Measurements from ENCODE around the gene VWA3A.
"Not testable (repeated sequence)": the region's sequence is repeated elsewhere in the genome, so short reads cannot be mapped to it uniquely, and the experiment has no call there.

Gene VWA3A

DNA sequence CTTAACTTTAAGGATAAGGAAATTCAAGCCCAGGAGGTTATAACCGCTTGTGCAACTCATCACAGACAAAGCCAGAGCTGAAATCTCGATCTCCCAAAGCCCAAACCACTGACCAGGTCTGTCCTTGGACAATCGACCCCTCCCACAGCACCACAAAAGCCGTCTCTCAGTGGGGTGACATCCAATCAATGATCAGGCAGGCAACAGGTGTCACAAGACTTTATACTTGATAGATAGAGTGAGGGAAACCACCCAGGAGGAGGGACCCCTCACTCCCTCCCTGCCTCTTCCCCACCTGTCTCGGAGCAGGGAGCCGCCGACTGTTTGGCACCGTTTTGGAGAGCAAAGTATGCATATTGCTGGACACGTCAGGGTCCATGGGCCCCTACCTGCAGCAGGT lies 55.5 kb downstream of the VWA3A start:
- Mint-ChIP-seq H3K4me3 (no peak overlapping the region), H3K4me1 (no peaks in the 10 kb centered on the region), H3K36me3 (no peaks in the 10 kb centered on the region), H3K9me3 (no peaks in the 10 kb centered on the region), H3K27ac (no peak overlapping the region)
- no peak for DNase-seq (ENCODE audit: low spot score in 2 of 2)
- ATAC-seq = no peak

DNA sequence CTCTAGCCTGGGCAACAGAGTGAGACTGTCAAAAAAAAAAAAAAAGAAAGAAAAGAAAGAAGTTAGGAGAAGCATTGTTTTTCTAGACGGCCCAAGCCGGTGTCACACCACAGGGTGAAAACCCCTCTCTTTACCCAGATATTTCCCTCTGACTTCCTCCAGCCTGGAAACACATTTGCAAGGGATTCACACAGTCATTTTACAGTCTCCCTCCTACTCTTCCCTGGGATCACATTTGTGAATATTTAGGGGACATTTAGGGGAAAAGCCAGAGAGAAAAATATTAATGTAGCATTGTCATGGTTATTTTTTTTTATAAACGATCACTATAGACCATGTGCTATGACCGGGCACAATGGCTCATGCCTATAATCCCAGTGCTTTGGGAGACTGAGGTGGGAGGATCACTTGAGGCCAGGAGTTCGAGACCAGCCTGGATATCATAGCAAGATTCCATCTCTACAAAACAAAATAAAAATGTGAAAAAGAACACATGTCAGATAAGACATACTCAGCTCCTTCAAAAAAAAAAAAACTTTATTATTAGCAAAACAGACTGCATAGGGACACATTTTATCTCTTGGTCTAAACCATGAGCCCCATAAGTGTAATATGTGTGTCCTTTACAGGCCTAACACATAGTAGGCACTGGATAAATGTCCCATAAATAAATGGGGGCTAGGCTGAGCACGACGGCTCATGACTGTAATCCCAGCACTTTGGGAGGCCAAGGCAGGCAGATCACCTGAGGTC lies 59.1 kb downstream of the VWA3A start:
- H3K9me3 Mint-ChIP-seq = no peaks in the 10 kb centered on the region
- DNase-seq (ENCODE audit: low spot score in 2 of 2) (no peak), ATAC-seq (no peak)
- no peaks in the 10 kb centered on the region for H3K36me3 Mint-ChIP-seq
- H3K4me3 Mint-ChIP-seq = no peak overlapping the region
- H3K4me1 Mint-ChIP-seq = no peaks in the 10 kb centered on the region
- H3K27ac Mint-ChIP-seq = no peak overlapping the region

DNA sequence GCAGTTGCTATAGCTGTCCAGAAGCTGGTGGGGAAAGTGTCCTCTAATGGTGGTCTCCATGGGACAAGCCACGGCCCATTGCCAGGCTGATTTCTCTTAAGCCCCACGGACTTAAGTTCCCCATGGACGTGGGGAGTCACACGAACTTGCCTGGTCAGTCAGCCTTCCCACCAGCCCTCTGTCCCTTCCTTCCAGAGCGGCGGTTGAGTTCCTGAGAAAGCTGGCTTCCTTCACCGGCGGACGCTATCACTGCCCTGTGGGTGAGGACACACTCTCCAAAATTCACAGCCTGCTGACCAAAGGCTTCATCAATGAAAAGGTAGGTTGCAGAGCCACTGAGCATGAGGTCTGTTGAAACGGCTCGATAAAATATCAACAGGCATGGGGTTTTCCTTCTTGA lies 60.0 kb downstream of the VWA3A start:
- H3K27ac Mint-ChIP-seq = no peak overlapping the region

DNA sequence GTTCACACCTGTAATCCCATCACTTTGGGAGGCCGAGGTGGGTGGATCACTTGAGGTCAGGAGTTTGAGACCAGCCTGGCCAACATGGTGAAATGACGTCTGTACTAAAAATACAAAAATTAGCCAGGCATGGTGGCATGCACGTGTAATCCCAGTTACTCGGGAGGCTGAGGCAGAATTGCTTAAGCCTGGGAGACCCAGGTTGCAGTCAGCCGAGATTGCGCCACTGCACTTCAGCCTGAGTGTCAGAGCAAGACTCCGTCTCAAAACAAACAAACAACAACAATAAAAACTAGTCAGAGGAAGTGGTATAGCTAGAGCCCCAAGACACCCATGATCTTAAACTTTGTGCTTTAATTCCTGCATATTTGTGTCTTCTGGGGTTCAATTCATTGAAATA lies 60.7 kb downstream of the VWA3A start:
- H3K36me3 Mint-ChIP-seq; H3K9me3 Mint-ChIP-seq; ATAC-seq; H3K4me1 Mint-ChIP-seq; H3K27ac Mint-ChIP-seq; H3K4me3 Mint-ChIP-seq; DNase-seq (ENCODE audit: low spot score in 2 of 2): not testable (repeated sequence)

More for the DNA sequence above, 60.0 kb downstream of the VWA3A start:
- Mint-ChIP-seq H3K4me3 (no peak overlapping the region), H3K36me3 (no peaks in the 10 kb centered on the region), H3K9me3 (no peaks in the 10 kb centered on the region), H3K4me1 (no peaks in the 10 kb centered on the region)
- DNase-seq (ENCODE audit: low spot score in 2 of 2) (no peak), ATAC-seq (no peak)

DNA sequence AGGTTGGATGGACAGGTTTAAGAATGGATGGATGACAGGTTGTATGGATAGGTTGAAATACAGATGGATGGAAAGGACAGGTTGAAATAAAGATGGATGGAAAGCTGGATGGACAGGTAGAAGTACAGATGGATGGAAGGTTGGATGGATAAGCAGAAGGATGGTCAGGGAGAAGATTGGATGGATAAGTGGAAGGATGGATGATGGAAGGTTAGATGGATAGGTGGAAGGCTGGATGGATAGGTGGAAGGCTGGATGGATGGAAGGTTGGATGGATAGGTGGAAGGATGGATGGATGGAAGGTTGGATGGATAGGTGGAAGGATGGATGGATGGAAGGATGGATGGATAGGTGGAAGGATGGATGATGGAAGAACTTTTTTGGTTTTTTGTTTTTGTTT lies 69.1 kb downstream of the VWA3A start:
- Mint-ChIP-seq H3K27ac (no peak overlapping the region), H3K4me3 (no peak overlapping the region), H3K36me3 (no peaks in the 10 kb centered on the region), H3K9me3 (no peaks in the 10 kb centered on the region), H3K4me1 (peaks cover 7% of the 10 kb centered on the region)
- DNase-seq (ENCODE audit: low spot score in 2 of 2) (no peak), ATAC-seq (no peak)

DNA sequence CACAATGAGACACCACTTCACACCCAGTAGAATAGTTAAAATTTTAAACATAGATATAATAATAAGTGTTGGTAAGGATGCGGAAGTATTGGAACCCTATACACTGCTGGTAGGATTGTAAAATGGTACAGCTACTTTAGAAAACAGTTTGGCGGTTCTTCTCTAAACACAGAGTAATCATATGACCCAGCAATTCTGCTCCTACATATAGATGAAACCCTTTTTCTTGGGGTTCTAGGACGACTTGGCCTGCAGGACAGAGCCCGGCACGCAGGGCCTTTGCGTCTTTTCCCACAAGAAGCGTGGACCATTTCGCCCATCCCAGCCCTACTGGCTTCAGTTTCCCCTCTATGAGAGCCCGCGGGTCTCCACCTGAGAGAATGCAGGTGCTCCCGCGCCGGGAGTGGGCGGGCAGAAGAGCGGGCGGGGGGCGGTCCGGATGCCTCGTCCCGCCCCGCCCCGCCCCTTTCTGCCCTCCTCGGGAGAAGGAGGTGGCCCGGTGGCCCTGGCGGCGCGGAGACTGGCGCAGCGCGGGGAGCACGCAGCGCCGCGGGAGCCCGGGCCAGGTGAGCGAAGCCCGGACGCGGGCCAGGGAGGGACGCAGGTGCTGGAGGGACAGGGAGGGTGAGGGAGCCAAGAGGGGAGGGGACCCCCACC lies 69.8 kb downstream of the VWA3A start, which contains the start of gene SDR42E2:
SDR42E2 (plus strand) TSS at position 508 of the 657 bp plus-strand sequence. CDS start 3,077 bp downstream, outside the sequence.
- Mint-ChIP-seq H3K27ac (no peak within 1 kb of the TSS), H3K9me3 (no peaks in the 10 kb centered on the region), H3K4me1 (peaks cover 7% of the 10 kb centered on the region), H3K36me3 (no peaks in the 10 kb centered on the region), H3K4me3 (peak within 1 kb of the TSS; percentile 32)
- peak in 1 of 2 donors; percentile 7 for DNase-seq (ENCODE audit: low spot score in 2 of 2)
- peak; percentile 71 for ATAC-seq

DNA sequence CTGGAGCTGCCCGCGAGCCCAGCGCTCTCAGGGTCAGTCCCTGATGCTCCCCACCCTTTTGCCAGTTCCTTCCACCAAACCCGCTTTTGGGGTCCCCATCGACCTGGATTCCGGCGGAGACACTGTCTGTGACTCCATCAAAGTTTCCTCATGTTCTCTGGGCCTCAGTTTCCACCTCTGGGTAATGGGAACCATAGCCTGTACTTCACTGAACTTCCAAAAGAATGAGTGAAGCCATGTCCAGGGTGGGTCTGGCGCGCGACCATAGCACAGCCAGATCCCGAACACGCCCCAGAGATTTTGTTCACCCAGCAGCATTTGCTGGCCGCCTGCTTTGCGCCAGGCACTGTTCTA lies 70.3 kb downstream of the VWA3A start:
- peaks cover 7% of the 10 kb centered on the region for H3K4me1 Mint-ChIP-seq
- no peaks in the 10 kb centered on the region for H3K36me3 Mint-ChIP-seq
- no peak for ATAC-seq
- peak overlapping the region; percentile 32 for H3K4me3 Mint-ChIP-seq
- no peak overlapping the region for H3K27ac Mint-ChIP-seq
- no peaks in the 10 kb centered on the region for H3K9me3 Mint-ChIP-seq
- no peak for DNase-seq (ENCODE audit: low spot score in 2 of 2)

DNA sequence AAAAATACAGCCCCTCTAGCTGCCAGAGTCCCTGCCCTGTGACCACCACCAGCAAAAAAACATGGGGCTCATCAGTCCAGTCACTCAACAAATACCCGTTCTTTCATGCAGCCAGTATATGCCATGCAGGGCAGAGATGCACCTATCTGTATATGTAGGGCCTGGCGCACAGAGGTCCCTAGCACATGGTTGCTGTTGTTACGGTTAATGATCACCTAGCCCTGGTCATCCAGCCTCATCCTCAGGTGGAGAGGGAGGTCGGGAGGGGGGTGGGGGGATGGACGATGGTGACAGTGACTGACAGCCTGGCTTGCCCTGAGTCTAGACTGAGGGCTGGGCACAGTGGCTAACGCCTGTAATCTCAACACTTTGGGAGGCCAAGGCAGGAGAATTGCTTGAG lies 71.5 kb downstream of the VWA3A start:
- DNase-seq (ENCODE audit: low spot score in 2 of 2) (no peak), ATAC-seq (no peak)
- Mint-ChIP-seq H3K4me1 (peaks cover 7% of the 10 kb centered on the region), H3K4me3 (no peak overlapping the region), H3K27ac (no peak overlapping the region), H3K9me3 (no peaks in the 10 kb centered on the region), H3K36me3 (no peaks in the 10 kb centered on the region)

DNA sequence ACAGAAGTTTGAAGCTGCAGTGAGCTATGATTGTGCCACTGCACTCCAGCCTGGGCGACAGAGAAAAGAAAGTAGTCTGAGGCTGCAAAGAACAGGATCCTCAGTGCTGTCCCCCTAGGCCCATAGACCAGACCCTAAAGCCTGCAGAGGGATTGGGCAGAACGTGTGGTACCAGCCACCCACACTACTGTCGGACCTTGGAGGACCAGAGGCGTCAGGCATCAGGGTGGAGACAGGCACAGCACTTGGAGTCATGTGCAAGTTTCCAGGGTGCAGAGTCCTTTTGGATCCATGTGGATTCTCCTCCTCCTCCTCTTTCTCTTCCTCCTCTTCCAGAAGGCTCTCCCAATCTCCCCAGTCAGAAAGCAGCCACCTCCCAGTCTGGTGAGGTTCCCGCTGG lies 72.1 kb downstream of the VWA3A start:
- ATAC-seq (no peak), DNase-seq (ENCODE audit: low spot score in 2 of 2) (no peak)
- Mint-ChIP-seq H3K4me3 (no peak overlapping the region), H3K4me1 (peaks cover 7% of the 10 kb centered on the region), H3K27ac (no peak overlapping the region), H3K36me3 (no peaks in the 10 kb centered on the region), H3K9me3 (no peaks in the 10 kb centered on the region)

DNA sequence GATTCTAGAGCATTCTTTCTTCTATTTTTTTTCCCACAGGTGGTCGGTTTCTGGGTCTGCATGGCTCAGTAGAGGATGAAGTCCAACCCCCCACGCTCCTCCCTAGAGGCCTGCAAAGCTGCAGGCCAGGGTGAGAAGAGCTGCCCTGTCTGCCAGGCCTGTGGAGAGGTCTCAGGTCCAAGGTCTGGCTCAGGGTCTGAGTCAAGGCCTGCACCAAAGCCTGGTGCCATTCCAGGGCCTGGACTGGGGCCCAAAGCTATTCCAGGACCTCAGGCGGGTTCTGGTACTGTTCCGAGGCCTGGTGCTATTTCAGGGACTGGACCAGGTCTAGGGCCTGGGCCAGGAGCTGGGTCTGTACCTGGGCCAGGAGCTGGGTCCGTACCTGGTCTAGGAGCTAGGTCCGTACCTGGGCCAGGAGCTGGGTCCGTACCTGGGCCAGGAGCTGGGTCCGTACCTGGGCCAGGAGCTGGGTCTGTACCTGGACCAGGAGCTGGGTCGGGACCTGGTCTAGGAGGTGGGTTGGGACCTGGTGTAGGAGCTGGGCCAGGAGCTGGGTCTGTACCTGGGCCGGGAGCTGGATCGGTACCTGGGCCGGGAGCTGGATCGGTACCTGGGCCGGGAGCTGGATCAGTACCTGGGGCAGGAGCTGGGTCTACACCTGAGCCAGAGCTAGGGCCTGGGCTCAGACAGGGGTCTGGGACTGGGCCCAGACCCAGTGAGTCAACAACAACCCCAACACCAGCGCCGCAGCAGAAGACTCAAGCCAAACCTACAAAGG lies 73.4 kb downstream of the VWA3A start:
- Mint-ChIP-seq H3K36me3 (no peaks in the 10 kb centered on the region), H3K4me3 (no peak overlapping the region), H3K27ac (no peak overlapping the region), H3K9me3 (no peaks in the 10 kb centered on the region), H3K4me1 (peaks cover 7% of the 10 kb centered on the region)
- ATAC-seq (no peak), DNase-seq (ENCODE audit: low spot score in 2 of 2) (no peak)

DNA sequence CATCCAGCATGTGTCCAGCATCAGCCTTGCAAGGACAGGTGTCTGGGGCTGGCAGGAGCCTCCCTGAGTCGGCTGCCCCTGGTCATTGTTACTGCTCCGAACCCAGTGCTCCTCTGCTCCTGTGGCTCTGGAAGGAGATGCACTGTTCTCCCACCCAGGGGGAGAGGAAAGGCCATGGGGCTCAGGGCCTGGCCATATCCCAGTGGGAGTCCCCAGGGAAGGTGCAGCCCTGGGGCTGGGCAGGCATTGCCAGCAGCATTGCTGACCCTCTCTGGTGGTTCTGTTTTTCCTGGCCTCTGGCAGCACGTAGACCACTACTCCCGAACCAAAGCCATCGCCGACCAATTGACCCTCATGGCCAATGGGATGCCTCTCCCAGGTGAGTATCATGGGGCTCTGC lies 79.6 kb downstream of the VWA3A start:
- no peak for ATAC-seq
- H3K4me1 Mint-ChIP-seq = no peaks in the 10 kb centered on the region
- no peak overlapping the region for H3K4me3 Mint-ChIP-seq
- H3K36me3 Mint-ChIP-seq = no peaks in the 10 kb centered on the region
- no peaks in the 10 kb centered on the region for H3K9me3 Mint-ChIP-seq
- DNase-seq (ENCODE audit: low spot score in 2 of 2) = no peak
- no peak overlapping the region for H3K27ac Mint-ChIP-seq

DNA sequence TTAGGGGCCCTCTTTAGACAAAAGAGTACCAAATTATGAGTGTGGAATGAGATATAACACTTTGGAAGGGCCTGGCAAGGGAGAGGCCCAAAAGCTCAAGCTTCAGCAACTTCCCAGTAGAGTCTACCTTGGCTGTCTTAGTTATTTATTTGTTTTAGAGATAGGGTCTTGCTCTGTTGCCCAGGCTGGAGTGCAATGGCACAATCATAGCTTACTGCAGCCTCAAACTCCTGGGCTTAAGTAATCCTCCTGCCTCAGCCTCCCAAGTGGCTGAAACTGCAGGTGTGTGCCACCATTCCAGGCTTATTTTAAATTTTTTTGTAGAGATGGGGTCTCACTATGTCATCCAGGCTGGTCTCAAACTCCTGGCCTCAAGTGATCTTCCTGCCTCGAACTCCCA lies 80.3 kb downstream of the VWA3A start:
- not testable (repeated sequence) for H3K9me3 Mint-ChIP-seq; H3K4me3 Mint-ChIP-seq; ATAC-seq; H3K4me1 Mint-ChIP-seq; DNase-seq (ENCODE audit: low spot score in 2 of 2); H3K36me3 Mint-ChIP-seq; H3K27ac Mint-ChIP-seq

DNA sequence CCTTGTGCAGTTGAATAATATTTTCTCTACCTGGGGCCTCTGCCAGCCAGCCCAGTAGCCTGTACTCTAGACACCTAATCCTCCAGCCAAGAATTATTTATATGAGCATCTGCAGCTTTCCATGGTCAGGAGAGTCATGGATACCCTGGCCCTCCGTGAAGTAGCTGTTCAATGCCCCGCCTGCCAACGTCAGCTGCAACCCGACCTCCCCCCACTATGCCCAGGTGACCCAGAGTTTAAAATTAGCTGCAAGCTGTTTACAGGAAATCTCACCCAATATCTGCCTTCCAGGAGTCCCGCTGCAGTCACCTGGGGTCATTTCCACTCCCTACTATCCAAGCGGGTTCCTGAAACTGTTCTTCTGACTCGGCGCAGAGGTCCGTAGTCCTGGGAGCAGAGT lies 82.3 kb downstream of the VWA3A start:
- Mint-ChIP-seq H3K27ac (no peak overlapping the region), H3K4me1 (no peaks in the 10 kb centered on the region), H3K9me3 (no peaks in the 10 kb centered on the region), H3K36me3 (no peaks in the 10 kb centered on the region), H3K4me3 (no peak overlapping the region)
- no peak for DNase-seq (ENCODE audit: low spot score in 2 of 2)
- no peak for ATAC-seq

DNA sequence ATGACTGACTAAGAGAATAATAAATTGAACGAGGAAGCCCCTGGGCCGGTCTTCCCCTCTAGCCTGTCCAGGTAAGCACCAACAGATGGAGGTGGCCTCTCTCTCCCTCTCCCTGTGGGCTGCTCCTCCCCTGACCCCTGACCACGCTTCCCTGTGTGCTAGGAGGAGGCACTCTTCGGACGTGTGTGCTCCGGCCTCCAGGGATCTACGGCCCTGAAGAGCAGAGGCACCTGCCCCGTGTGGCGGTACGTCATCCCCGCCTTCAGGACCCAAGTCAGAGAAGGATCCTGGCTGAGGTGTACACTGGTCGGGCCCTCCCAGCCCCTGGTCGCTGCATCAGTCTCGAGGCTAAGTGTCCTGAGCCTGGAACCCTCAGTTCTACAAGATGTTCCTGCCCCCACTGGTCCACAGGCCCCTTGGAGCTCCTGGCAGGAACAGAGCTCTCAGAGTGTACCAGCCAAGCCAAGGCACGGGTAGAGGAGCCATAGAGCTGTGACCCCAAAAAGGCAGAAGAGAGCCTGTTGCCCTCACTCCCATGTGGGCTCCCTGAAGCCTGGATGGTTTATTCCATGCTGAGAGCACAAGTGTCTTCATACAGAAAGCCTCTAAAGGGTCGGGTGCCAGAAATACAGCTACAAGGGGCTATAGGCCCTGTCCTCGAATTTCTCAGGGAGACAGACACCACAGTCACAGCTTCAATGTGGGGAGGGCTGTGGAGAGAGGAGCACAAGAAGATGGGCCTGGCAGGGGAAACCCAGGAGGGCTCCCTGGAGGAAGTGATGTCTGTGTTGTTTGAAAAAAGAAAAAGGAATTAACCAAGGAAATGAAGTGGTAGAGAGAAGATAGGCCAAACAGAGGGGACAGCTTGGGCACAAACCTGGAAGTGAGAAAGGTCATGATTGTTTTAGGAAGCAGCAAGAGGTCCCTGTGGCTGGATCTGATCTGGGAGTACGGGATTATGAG lies 85.9 kb downstream of the VWA3A start:
- Mint-ChIP-seq H3K4me1 (no peaks in the 10 kb centered on the region), H3K27ac (no peak overlapping the region), H3K4me3 (no peak overlapping the region), H3K9me3 (no peaks in the 10 kb centered on the region), H3K36me3 (no peaks in the 10 kb centered on the region)
- peak; percentile 8 for ATAC-seq
- DNase-seq (ENCODE audit: low spot score in 2 of 2) = no peak

DNA sequence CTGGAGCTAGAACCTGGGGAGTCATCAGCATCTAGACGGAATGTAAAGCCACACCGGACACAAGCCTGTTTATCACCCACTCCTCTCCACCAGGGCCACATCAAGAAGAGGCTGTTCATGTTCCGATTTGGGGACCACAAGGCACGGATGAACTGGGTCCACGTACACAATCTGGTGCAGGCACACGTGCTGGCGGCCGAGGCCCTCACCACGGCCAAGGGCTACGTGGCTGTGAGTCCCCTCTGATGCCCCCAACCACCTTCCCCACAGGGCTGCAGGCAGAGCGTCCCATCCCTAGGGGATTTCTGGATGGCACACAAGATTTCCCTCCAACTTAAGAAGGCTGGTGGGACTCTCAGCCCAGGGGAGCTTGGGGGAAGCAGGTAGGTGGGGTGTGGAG lies 89.1 kb downstream of the VWA3A start:
- H3K36me3 Mint-ChIP-seq = no peaks in the 10 kb centered on the region
- H3K9me3 Mint-ChIP-seq = no peaks in the 10 kb centered on the region
- no peak overlapping the region for H3K4me3 Mint-ChIP-seq
- ATAC-seq (no peak), DNase-seq (ENCODE audit: low spot score in 2 of 2) (no peak)
- no peak overlapping the region for H3K27ac Mint-ChIP-seq
- no peaks in the 10 kb centered on the region for H3K4me1 Mint-ChIP-seq

Data from stimulated activated effector memory CD8-positive, alpha-beta T cell treated with anti-CD3 and anti-CD28 coated beads, Interleukin-12 subunit alpha, Interleukin-12 subunit beta, amount 100 ng/mL, for 72 hours (primary cell).